Fibroblast of villous mesenchyme (primary cell): ENCODE measurements around the gene GRIN2A. TPM values are rescaled to one million over a fixed set of nuclear protein-coding genes. Genes with fewer than 3 reads are reported as not detected.

ENCODE experiments used
- DNase-seq: peaks from one replicate; pipeline ENCODE4 v3.0.0-alpha.2; 2010; ENCODE audit warnings: low read depth
- H3K4me3 ChIP-seq: 2 replicates; pipeline ENCODE4 v1.5.1; 2011; ENCODE audit warnings: low read depth, mild to moderate bottlenecking, low read length
- total RNA-seq: library from RNA; depleted of rRNA; stranded (reverse); fragments of >200 nt; gene quantifications from 2 replicates; pipeline ENCODE4 v1.2.3, GENCODE V29; 2012
- TF ChIP-seq, protein P1 (sequence below): IDR thresholded peaks from 2 replicates; pipeline ENCODE4 v1.5.1; 2012; ENCODE audit warnings: low read depth, mild to moderate bottlenecking, low read length; ENCODE audit not compliant: insufficient read depth

The GRIN2A gene
- total RNA-seq, 1 donor, result 1.3 TPM

DNA sequence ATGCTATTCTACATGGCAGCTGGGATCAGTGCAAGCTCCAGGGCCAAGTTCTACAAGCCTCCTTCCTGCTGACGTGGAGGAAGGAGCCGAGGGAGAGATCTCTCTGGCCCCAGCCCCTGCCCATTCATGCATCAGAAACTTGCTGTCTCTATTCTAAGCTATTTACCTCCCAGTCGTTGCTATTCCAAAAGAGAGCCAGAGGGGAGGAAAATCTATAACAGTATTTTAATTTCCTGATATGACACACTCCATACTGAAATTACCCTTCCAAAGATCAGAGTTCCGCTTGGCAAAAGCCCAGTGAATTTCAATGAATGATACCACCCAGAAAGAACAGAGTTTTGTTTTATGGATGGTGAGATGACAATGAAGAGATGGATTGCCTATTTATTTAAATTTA lies 133.4 kb downstream of the GRIN2A start:
- TF ChIP-seq, protein P1, sequence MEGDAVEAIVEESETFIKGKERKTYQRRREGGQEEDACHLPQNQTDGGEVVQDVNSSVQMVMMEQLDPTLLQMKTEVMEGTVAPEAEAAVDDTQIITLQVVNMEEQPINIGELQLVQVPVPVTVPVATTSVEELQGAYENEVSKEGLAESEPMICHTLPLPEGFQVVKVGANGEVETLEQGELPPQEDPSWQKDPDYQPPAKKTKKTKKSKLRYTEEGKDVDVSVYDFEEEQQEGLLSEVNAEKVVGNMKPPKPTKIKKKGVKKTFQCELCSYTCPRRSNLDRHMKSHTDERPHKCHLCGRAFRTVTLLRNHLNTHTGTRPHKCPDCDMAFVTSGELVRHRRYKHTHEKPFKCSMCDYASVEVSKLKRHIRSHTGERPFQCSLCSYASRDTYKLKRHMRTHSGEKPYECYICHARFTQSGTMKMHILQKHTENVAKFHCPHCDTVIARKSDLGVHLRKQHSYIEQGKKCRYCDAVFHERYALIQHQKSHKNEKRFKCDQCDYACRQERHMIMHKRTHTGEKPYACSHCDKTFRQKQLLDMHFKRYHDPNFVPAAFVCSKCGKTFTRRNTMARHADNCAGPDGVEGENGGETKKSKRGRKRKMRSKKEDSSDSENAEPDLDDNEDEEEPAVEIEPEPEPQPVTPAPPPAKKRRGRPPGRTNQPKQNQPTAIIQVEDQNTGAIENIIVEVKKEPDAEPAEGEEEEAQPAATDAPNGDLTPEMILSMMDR, result no peak

DNA sequence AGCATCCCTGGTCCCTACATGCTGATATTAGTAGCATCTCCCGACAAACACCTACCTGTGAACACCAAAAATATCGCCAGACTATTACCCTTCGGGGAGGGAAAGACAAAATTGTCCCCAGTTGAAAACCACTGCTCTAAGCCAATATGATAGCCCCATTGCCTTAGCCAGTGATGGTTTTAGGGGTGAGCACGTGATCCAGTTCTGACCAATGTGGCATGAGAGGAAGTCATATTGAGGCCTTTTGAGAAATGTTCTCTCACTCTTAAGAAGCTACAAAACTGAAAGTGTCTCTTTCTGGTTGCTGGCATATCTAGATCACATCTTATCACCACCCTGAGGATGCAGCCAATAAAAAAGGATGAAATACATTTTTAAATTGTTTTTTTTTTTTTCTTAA lies 136.3 kb downstream of the GRIN2A start:
- TF ChIP-seq, protein P1, result no peak
- no peak overlapping the region for H3K4me3 ChIP-seq
- no peak for DNase-seq

More for the DNA sequence above, 133.4 kb downstream of the GRIN2A start:
- no peak overlapping the region for H3K4me3 ChIP-seq
- DNase-seq, result no peak

DNA sequence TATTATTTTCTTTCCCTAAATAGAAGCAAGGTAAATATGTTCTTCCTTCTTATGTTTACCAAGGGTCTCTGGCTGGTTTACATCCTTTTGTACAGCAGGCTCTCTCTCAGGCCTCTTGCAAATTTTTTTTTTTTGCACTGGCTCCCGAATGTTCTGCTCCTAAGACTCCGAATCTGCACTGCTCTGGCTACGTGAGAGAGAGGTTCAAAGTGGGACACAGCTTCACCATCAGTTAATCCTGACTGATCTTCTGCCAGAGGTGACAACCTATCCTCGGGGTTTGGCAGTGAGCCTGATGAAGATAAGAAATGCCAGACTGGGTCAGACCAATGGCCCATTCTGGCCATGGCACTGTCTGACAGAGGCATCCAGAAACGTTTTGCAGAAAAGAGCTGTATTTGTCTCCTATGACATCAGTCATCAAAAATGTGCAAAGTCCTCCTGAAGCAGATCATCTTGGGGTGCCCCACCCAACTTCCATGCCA lies 136.9 kb downstream of the GRIN2A start:
- H3K4me3 ChIP-seq, result no peak overlapping the region
- DNase-seq, result no peak
- TF ChIP-seq, protein P1, result no peak

DNA sequence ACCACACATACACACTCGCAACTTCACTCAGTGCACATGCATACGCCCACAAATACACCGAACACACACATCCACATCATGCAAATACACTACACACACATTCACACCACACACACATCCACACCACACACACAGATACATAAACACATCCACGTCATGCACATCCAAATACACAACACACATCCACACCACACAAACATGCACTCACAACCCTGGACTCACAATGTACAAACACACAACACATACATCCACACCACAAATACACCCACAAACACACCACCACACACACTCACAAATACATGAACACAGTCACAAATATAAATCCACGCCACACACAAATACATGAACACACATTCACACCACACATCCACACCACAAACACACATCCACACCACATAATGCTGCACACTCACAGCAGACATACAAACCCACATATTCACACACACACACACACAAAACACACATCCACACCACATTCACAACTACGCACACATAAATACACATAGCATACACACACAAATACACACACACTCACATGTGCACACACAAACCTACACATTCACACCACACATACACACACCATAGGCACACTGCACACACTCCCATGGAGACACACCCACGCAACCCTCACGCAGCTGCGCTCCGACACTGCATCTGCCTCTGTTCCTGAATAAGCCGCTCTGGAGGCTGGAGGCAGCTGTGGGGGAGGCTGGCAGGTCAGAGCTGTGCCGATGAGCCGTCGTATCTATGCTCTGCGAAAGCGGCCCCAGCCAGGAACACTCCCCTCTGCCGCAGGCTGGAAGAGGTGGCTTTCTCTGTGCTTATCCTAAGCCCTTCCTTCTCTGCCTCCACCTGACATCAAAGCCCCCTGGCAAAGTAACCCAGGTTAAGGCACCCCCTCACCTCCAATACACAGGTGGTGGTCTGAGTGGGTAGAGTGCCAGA lies 141.8 kb downstream of the GRIN2A start:
- H3K4me3 ChIP-seq, result no peak overlapping the region
- TF ChIP-seq, protein P1, result no peak
- DNase-seq, result peak; percentile 0

DNA sequence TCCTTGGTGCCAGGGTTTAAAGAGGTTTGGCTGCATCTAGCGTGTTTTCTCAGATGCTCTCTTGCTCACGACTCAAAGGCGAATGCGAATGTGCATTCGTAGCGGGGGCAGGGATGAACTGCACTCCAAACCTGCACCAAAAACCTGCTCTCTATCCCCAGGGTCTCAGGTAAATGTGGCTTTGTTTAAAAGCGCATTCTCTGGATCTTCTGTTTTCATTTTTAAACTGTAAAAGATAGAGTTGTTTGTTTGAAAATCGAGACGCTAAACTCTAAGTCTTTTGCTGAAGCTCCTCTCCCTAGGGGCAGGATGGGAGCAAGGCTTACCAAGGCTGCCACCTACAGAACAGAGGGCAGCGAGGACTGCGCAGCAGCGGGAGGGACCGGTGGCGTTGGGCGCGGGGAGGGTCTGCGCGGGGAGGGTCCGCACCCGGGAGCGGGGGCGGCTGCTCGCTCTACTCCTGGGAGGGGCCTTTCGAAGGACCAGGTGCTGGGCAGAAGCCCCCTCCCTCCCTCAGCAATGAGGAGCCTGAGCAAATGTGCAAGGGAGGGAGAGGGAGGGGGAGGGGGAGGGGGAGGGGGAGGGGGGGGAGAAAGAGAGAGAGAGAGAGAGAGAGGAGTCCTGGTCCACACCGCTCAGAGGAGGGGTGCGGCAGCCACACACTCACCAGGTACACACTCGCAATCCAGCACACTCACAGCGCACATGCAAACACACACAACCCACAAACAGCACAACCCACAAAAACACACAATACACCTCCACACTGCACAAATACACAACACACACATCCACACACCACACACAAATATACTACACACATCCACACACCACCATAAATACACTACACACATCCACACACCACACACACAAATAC lies 142.8 kb downstream of the GRIN2A start:
- TF ChIP-seq, protein P1, result no peak
- DNase-seq, result peak; percentile 1
- no peak overlapping the region for H3K4me3 ChIP-seq

DNA sequence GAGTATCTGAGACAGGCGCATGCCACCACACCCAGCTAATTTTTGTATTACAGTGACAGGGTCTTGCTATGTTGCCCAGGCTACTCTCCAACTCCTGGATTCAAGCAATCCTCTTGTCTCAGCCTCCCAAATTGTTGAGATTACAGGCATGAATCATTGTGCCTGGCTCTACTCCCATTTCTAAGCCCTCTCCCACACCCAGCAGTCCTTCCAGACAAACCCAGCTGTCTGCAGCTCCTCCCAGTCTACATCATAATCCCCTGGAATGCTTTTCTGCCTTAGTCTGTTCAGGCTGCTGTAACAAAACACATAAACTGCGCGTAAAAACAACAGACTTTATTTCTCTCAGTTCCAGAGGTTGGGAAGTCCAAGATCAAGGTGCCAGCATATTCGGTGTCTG lies 144.5 kb downstream of the GRIN2A start:
- peak; percentile 2 for DNase-seq
- H3K4me3 ChIP-seq, result no peak overlapping the region
- TF ChIP-seq, protein P1, result no peak
